ENCODE results near the gene TRIP11. TPM values are rescaled to one million over a fixed set of nuclear protein-coding genes. Genes with fewer than 3 reads are reported as not detected.

Gene TRIP11
- total and polyA plus RNA-seq, 2 of the 13 experiments (the other 11 are each of a cell fraction or from before 2014, with no cell fraction given): 10.9 to 32.8 TPM

DNA sequence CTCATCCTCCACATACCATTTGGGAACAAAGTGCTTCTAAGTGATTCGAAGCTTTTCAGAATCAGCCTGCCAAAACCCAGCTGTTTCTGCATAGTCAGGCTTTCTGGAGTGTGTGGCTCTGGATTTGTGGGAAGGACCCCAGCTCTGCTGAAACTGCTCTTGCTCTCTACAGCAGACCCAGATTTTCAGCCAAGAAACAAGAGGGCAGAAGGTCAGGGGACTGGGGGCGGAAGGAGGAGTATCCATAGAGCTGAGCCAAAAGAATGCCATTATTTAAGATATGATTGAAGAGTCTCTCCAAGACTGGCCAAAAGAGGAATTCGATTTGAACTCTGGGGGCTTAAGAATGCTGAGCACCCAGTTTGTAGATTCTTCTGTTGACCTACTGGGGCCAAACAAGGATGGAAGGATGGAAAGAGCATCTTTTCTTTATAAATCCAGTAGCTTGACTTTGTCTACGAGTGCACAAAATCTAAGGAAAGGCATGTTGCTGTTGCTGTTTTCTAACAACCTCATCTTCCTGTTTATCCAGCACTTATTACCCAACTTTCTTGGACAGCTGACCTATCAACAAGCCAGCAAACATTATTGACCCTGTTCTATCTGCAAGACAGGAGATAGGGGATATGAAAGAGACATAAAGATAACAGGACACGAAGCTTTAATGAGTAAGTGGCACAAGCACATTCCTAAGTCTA is 121.5 kb downstream of the TRIP11 start:
- no peaks in the 10 kb centered on the region for H3K27me3 ChIP-seq (ENCODE audit: control insufficient read depth in 1 of 2, insufficient read depth in 2 of 2, low read length in 2 of 2)
- no TSS peak for BruUV-seq (replicated peaks)
- WGBS (ENCODE audit: low lambda C conversion rate): 47% methylated on average over 5 of the region's 5 CpGs
- ChIA-PET CTCF (ENCODE audit: low intra/inter-chr PET ratio, low total read pairs) (no interaction called here), POLR2A (no interaction called here)
- no peaks in the 10 kb centered on the region for H3K4me1 ChIP-seq (ENCODE audit: insufficient read depth, low read length)
- no peaks in the 10 kb centered on the region for H3K79me2 ChIP-seq (ENCODE audit: insufficient read depth, low read length)
- H3K9me3 ChIP-seq (ENCODE audit: low read length): no peaks in the 10 kb centered on the region
- H3K27ac ChIP-seq (ENCODE audit: extremely low read length, insufficient read depth, low read length): no peak overlapping the region
- H3K4me3 ChIP-seq (replicated peaks in 1 of 3; ENCODE audit: insufficient read depth in 1 of 3, low read depth in 2 of 3, low read length in 3 of 3): no peak overlapping the region
- TF ChIP-seq ZNF468 (CRISPR knock-in tag; IDR thresholded peaks at IDR 0.05) (no peak), MAFK (conservative IDR thresholded peaks at IDR 0.05 in 1 of 2, IDR thresholded peaks at IDR 0.05 in 1 of 2; ENCODE audit: low read length in 2 of 2) (peak; percentile 2 to 22; a peak in 1 of 4 replicates), NR2C2 (CRISPR knock-in tag; IDR thresholded peaks at IDR 0.05; ENCODE audit: borderline replicate concordance) (no peak)
- H3K4me2 ChIP-seq (ENCODE audit: low read depth, low read length): no peak overlapping the region
- ATAC-seq (no peak), FAIRE-seq (no peak), DNase-seq (ENCODE audit: low spot score) (no peak)
- in situ Hi-C loops (cut with HindIII; ENCODE audit: extremely low pct_ligation_motif_present, low pct_unique_long_range_greater_than_20kb) (loop anchor here (25.0 kb wide), 1 partner anchor 256 kb away; no protein-coding TSS in a partner anchor), intact Hi-C loops (cut with micrococcal nuclease; ENCODE audit: unreplicated experiment) (no loop called here)
- no peak overlapping the region for H3K9ac ChIP-seq (ENCODE audit: insufficient read depth, low read depth, low read length)
- no peaks in the 10 kb centered on the region for H3K36me3 ChIP-seq (replicated peaks in 1 of 2; ENCODE audit: control insufficient read depth in 1 of 2, insufficient read depth in 2 of 2, low read length in 2 of 2)
- H4K20me1 ChIP-seq (ENCODE audit: insufficient read depth, low read length): no peaks in the 10 kb centered on the region
- H2AFZ ChIP-seq (ENCODE audit: low read length): no peak overlapping the region

Other genes starting within 250 kb of the TRIP11 start
- not detected in 2 replicates for gene TC2N, start 172.5 kb downstream of the TRIP11 start, total RNA-seq (2016; rRNA removed; fragmentation: Illumina TruSeq; extraction: Trizol)
- 0.03 TPM in 1 of 2 replicates, not detected in the other for gene TC2N, start 172.5 kb downstream of the TRIP11 start, polyA plus RNA-seq (2011; rRNA removed)
- 0.60 and 0.77 TPM in 2 replicates for gene FBLN5, start 92.4 kb downstream of the TRIP11 start, total RNA-seq (2016; rRNA removed; fragmentation: Illumina TruSeq; extraction: Trizol)
- 0.38 and 0.71 TPM in 2 replicates for gene FBLN5, start 92.4 kb downstream of the TRIP11 start, polyA plus RNA-seq (2011; rRNA removed)
- gene ATXN3, start 66.5 kb upstream of the TRIP11 start, total RNA-seq (2016; rRNA removed; fragmentation: Illumina TruSeq; extraction: Trizol): 17.3 and 30.2 TPM in 2 replicates
- gene ATXN3, start 66.5 kb upstream of the TRIP11 start, polyA plus RNA-seq (2011; rRNA removed): 12.1 and 14.9 TPM in 2 replicates
- gene NDUFB1, start 81.6 kb upstream of the TRIP11 start, total RNA-seq (2016; rRNA removed; fragmentation: Illumina TruSeq; extraction: Trizol): 281 and 308 TPM in 2 replicates
- gene NDUFB1, start 81.6 kb upstream of the TRIP11 start, polyA plus RNA-seq (2011; rRNA removed): 161 and 181 TPM in 2 replicates
- gene CPSF2, start 81.9 kb upstream of the TRIP11 start, total RNA-seq (2016; rRNA removed; fragmentation: Illumina TruSeq; extraction: Trizol): 67.9 and 126 TPM in 2 replicates
- 10.7 and 14.3 TPM in 2 replicates for gene CPSF2, start 81.9 kb upstream of the TRIP11 start, polyA plus RNA-seq (2011; rRNA removed)

Data from HepG2 (cell line).